Peyer's patch (tissue), 4 donors: ENCODE data around the gene RAB31. TPM values are rescaled to one million over a fixed set of nuclear protein-coding genes. Genes with fewer than 3 reads are reported as not detected.

Experiments used
- DNase-seq, 3 donors: peaks; one replicate each; pipeline ENCODE4 v3.0.0-alpha.2; 2017 to 2019
- H3K27ac ChIP-seq, 4 donors: fragments of 200-600 bp; sonication (generic); one replicate each; pipeline ENCODE4 v1.5.1; 2016 to 2019
- H3K27me3 ChIP-seq, 2 donors: fragments of 200-600 bp; sonication (generic); one replicate each; pipeline ENCODE4 v1.5.1; 2019
- H3K36me3 ChIP-seq, 3 donors: fragments of 200-600 bp; sonication (generic); one replicate each; pipeline ENCODE4 v1.5.1; 2016 to 2019
- H3K4me1 ChIP-seq, 4 donors: fragments of 200-600 bp; sonication (generic); one replicate each; pipeline ENCODE4 v1.5.1; 2016 to 2019
- H3K4me3 ChIP-seq, 4 donors: fragments of 200-600 bp; sonication (generic); 1 replicate in 3 of 4; 2 replicates in 1 of 4; pipeline ENCODE4 v1.5.1; 2016 to 2019; ENCODE audit warnings: mild to moderate bottlenecking in 1 of 4
- H3K9me3 ChIP-seq, 4 donors: fragments of 200-600 bp; sonication (generic); one replicate each; pipeline ENCODE4 v1.5.1; 2016 to 2019; ENCODE audit warnings: mild to moderate bottlenecking in 1 of 4
- CTCF ChIP-seq, 6 experiments: fragments of 450-650 bp in 4 of 6; fragments of 200-600 bp in 2 of 6; sonication (generic) in 1 of 6; IDR thresholded peaks; one replicate each; pipeline ENCODE4 v1.5.1; 2017 to 2019; ENCODE audit warnings: antibody characterized with exemption in 6 of 6, mild to moderate bottlenecking in 3 of 6, moderate library complexity in 1 of 6
- POLR2A ChIP-seq, 2 donors: fragments of 450-650 bp; IDR thresholded peaks; one replicate each; pipeline ENCODE4 v1.5.1; 2017; ENCODE audit warnings: antibody characterized with exemption in 2 of 2, mild to moderate bottlenecking in 2 of 2, moderate library complexity in 2 of 2
- total RNA-seq, 4 donors: library from RNA; depleted of rRNA; stranded (reverse); fragments of >200 nt; gene quantifications; one replicate each; pipeline ENCODE4 v1.1.0, GENCODE V29; 2016

Gene RAB31
- total RNA-seq, 4 donors from 2014 or later = 6.2 to 66.8 (median 17.7) TPM

GRCh38 chr18:9688036-9688741 lies 19.9 kb upstream of the RAB31 start:
- Histone ChIP-seq H3K4me3 (no peak overlapping the region), H3K27ac (no peak overlapping the region)

DNA sequence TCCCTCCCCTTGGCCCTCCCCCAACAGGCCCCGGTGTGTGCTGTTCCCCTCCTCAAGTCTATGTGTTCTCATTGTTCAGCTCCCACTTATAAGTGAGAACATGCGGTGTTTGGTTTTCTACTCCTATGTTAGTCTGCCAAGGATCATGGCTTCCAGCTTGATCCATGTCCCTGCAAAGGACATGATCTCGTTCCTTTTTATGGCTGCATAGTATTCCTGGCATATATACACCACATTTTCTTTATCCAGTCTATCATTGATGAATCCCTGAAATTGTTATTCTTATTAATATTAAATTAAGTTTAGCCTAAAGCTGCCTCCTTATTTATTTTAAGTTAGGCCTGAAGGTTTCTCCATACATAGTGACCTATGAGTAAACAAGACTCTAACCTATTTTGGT lies 18.8 kb upstream of the RAB31 start:
- TF ChIP-seq CTCF (IDR thresholded peaks at IDR 0.05) (no peak), POLR2A (IDR thresholded peaks at IDR 0.05) (no peak)
- Histone ChIP-seq H3K27me3 (no peaks in the 10 kb centered on the region), H3K4me3 (no peak overlapping the region), H3K36me3 (no peaks in the 10 kb centered on the region), H3K4me1 (no peaks in the 10 kb centered on the region), H3K27ac (no peak overlapping the region), H3K9me3 (no peaks in the 10 kb centered on the region)
- DNase-seq = no peak

More at GRCh38 chr18:9688036-9688741, 19.9 kb upstream of the RAB31 start:
- H3K9me3 ChIP-seq = no peaks in the 10 kb centered on the region
- no peak for TF ChIP-seq CTCF (IDR thresholded peaks at IDR 0.05)
- TF ChIP-seq POLR2A (IDR thresholded peaks at IDR 0.05) = no peak
- no peaks in the 10 kb centered on the region for H3K4me1 ChIP-seq
- DNase-seq = no peak
- H3K36me3 ChIP-seq = no peaks in the 10 kb centered on the region
- no peaks in the 10 kb centered on the region for H3K27me3 ChIP-seq

DNA sequence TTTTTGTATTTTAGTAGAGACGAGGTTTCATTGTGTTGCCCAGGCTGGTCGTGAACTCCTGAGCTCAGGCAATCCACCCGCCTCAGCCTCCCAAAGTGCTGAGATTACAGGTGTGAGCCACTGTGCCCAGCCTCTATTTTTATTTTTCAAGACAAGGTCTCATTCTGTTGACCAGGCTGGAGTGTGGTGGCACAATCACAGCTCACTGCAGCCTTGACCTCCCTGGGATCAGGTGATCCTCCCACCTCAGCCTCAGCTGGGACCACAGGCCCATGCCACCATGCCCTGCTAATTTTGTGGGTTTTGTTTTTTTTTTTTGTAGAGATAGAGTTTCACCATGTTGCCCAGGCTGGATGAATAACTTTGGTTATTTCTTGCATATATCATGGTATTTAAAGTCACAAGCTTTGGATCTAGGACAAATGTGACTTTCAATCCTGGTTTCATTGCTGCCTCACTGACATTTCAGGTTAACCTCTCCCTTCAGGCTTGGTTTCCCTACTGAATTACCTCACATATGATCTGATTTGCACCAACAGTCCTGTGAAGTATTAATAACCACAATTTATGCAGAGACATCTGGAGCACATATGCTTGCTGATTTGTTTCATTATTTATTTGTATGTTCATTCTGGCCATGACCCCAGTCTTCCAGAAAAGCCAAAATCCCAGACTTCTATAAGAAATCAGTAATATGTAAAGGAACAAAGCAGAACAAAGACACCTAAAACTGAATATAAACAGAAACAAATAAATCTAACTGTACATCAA lies 17.5 kb upstream of the RAB31 start:
- Histone ChIP-seq H3K36me3 (no peaks in the 10 kb centered on the region), H3K9me3 (no peaks in the 10 kb centered on the region), H3K4me3 (no peak overlapping the region), H3K27ac (no peak overlapping the region), H3K4me1 (no peaks in the 10 kb centered on the region), H3K27me3 (no peaks in the 10 kb centered on the region)
- DNase-seq = no peak
- TF ChIP-seq POLR2A (IDR thresholded peaks at IDR 0.05) (no peak), CTCF (IDR thresholded peaks at IDR 0.05) (no peak)

GRCh38 chr18:9691235-9691634 lies 16.9 kb upstream of the RAB31 start:
- DNase-seq = no peak
- no peaks in the 10 kb centered on the region for H3K36me3 ChIP-seq
- no peaks in the 10 kb centered on the region for H3K9me3 ChIP-seq
- no peak overlapping the region for H3K27ac ChIP-seq
- no peaks in the 10 kb centered on the region for H3K27me3 ChIP-seq
- no peaks in the 10 kb centered on the region for H3K4me1 ChIP-seq
- TF ChIP-seq CTCF (IDR thresholded peaks at IDR 0.05) = no peak
- no peak for TF ChIP-seq POLR2A (IDR thresholded peaks at IDR 0.05)
- no peak overlapping the region for H3K4me3 ChIP-seq

DNA sequence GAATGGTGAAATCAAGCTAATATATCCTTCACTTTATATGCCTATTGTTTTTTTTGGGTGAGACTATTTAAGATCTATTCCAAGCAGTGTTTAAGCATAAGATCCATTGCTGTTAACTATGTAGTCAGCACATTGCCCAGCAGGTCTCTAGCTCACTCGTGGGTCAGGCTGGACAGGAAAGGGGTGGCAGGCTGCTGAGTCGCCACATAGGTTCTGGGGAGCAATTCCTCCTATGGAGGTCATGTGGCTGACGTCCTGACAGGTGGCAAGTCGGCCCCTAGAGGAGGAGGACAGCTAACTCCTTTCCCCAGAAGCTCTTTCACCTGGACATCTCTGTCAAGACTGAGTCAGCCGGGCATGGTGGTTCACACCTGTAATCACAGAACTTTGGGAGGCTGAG lies 13.9 kb upstream of the RAB31 start:
- DNase-seq = no peak
- Histone ChIP-seq H3K27ac (no peak overlapping the region), H3K36me3 (no peaks in the 10 kb centered on the region), H3K27me3 (no peaks in the 10 kb centered on the region), H3K4me3 (no peak overlapping the region), H3K9me3 (no peaks in the 10 kb centered on the region), H3K4me1 (no peaks in the 10 kb centered on the region)
- TF ChIP-seq CTCF (IDR thresholded peaks at IDR 0.05) = no peak
- no peak for TF ChIP-seq POLR2A (IDR thresholded peaks at IDR 0.05)
